NCI-H748 treated with DMSO at 0.1 percent for 48 hours (cell line): ENCODE results near the gene CKLF.
A peak's percentile ranks its signal among the peaks of the same experiment; 100 is the strongest.
"Not testable (repeated sequence)": the region's sequence is repeated elsewhere in the genome, so short reads cannot be mapped to it uniquely, and the experiment has no call there.

Source experiments
- DNase-seq: peaks from one replicate; lab custom pipeline; 2025; lab: John Stamatoyannopoulos, UW

CKLF gene

GRCh38 chr16:66598111-66598510, 45.7 kb downstream of the CKLF start:
- DNase-seq: no peak

- DNase-seq: no peak
Observed at GRCh38 chr16:66599726-66600125, 47.4 kb downstream of the CKLF start.

- no peak for DNase-seq
Observed at GRCh38 chr16:66600477-66600876, 48.1 kb downstream of the CKLF start.

- DNase-seq: no peak
Observed at GRCh38 chr16:66601471-66601870, 49.1 kb downstream of the CKLF start.

- DNase-seq: peak; percentile 50
Observed at GRCh38 chr16:66603537-66604375, 51.4 kb downstream of the CKLF start.

GRCh38 chr16:66604376-66605176, 52.2 kb downstream of the CKLF start, which contains the start of gene CMTM3:
Gene CMTM3 (plus strand): TSS chr16:66604704. CDS start chr16:66604806, 102 bp downstream.
- DNase-seq: peak; percentile 50

GRCh38 chr16:66605177-66605978, 53.0 kb downstream of the CKLF start:
- DNase-seq: no peak

GRCh38 chr16:66605979-66606751, 53.8 kb downstream of the CKLF start:
- no peak for DNase-seq

- DNase-seq: peak; percentile 24
Observed at GRCh38 chr16:66608241-66609138, 56.1 kb downstream of the CKLF start.

GRCh38 chr16:66609139-66609510, 56.7 kb downstream of the CKLF start:
- no peak for DNase-seq

- no peak for DNase-seq
Observed at GRCh38 chr16:66610111-66610820, 57.9 kb downstream of the CKLF start.

- DNase-seq: not testable (repeated sequence)
Observed at GRCh38 chr16:66611911-66612310, 59.5 kb downstream of the CKLF start.

GRCh38 chr16:66612422-66612821, 60.0 kb downstream of the CKLF start:
- no peak for DNase-seq

- no peak for DNase-seq
Observed at GRCh38 chr16:66614161-66614802, 61.9 kb downstream of the CKLF start.
